GM19395 (cell line): ENCODE measurements around the gene CCDC169.

Experiments used
- ATAC-seq: cut with Tn5 transposase; IDR thresholded peaks from one replicate; pipeline ENCODE4 v1.9.1; 2021; ENCODE audit warnings: mild to moderate bottlenecking, moderate library complexity; ENCODE audit not compliant: unreplicated experiment

CCDC169 gene

GRCh38 chr13:36244990-36245389 is 52.6 kb downstream of the CCDC169 start:
- ATAC-seq = no peak

- no peak for ATAC-seq
These were observed 53.5 kb downstream of the CCDC169 start for GRCh38 chr13:36244073-36244472.

DNA sequence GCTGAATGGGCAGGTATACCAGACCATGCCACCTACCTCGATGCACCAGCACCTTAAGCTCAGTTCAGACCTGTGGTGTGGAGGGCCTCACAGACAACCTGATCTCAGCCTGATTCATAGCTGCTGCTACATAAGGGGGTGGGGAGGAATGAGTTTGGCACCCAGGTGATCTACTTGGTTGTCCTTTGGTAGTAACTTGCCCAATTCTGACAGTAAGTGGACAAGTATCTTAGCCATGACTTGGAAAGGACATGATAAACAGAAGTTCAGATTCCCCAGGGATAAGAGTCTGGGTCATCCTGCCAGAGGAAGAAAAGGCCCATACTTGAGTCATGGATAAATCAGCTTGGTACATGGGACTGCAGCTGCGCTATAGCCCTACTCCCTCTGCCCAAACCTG is 54.9 kb downstream of the CCDC169 start:
- ATAC-seq = no peak

GRCh38 chr13:36231236-36231635 is 66.4 kb downstream of the CCDC169 start:
- no peak for ATAC-seq

- ATAC-seq = no peak
These were observed 72.9 kb downstream of the CCDC169 start for GRCh38 chr13:36224730-36225129.

DNA sequence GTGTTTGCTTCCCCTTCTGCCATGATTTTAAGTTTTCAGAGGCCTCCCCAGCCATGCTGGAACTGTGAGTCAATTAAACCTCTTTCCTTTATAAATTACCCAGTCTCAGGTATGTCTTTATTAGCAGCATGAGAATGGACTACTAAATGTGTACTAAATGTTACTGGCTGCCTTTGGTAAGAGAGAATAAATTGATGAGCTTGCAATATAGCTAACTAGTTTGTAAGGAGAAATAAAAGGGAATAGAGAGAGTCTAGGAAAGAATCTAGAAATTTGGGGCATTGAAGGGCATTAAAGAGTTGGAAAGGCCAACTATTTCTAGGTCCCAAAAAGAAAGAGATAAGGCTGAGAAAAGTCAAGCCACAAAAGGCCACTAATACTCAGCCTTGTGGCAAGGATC is 77.7 kb downstream of the CCDC169 start:
- ATAC-seq = no peak

GRCh38 chr13:36217456-36217855 is 80.2 kb downstream of the CCDC169 start:
- no peak for ATAC-seq

DNA sequence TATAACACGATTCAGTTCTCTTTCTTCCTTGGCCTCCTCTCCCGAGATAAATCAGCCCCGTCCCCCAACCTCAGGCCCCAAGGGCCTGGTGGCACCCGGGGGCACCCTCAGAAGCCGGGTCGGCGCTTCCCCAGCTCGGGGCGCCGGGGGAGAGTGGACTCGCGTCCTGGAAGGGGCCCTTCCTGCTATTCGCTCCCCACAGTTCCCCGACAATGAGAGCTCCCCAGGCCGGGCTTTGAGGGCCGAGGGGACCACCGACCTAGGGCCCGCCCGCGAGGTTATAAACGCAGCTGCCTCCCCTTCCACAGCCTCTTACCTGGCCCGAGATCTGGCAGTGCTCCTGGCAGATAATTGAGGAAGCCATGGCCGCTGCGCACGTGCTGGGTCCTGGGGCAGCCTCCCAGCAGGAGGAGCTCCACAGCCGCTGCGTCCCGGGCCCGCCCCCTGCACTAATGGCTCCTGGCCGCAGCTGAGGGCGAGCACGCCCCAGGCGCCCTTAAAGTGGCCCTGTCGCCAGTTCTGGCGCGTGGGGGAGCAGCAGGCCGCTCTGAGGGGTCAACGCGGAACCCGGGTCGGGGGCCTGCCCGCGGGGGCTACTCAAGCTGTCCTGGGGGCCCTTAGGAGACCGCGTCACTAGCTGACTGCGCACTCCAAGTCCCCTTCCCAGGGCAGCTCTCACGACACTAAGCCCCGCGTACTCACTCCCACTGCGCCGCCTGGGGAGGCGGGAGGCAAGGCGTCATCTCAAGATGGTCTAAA is 83.3 kb downstream of the CCDC169 start, which contains the start of gene SOHLH2:
Gene SOHLH2 (minus strand): TSS at position 394 of the 759 bp plus-strand sequence. CDS start 30 bp downstream, at position 364.
- ATAC-seq = no peak

GRCh38 chr13:36212789-36213188 is 84.8 kb downstream of the CCDC169 start:
- ATAC-seq = no peak

DNA sequence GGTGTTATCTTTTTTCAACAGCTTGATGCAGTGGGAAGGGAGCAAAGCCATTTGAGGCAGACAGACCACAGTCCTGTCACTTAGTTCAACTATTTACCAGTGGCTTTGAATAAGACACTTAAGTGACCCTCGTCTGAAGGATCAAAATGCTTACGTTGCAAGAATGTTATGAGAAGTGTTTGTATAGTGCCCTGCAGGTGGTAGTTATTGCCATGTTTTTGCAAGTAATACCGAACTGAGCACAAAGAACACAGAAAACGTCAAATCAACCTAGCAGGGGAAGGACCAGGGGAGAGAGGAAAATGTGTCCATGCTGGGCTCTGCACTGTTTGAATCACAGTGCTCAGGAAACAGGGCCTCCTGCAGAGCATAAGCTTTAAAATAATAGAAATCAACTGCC is 86.0 kb downstream of the CCDC169 start:
- ATAC-seq = no peak

DNA sequence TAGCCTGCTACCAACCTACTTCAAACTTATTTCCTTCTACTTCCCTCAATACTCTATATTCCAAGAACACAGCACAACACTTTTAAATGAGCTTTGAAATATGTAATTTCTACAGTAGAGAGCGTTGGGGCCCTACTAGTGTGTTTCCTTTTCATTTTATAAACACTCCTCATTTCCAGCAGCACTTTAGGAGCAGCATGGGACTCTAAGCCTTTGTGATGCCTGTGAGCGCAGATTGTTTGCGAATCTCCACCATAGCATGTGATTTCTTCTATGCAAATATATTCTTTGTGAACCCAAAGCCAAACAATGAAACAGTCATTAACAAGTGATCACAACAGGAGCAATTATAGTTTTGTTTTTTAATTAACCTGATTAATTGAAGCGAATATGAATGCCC is 86.9 kb downstream of the CCDC169 start:
- ATAC-seq = no peak

DNA sequence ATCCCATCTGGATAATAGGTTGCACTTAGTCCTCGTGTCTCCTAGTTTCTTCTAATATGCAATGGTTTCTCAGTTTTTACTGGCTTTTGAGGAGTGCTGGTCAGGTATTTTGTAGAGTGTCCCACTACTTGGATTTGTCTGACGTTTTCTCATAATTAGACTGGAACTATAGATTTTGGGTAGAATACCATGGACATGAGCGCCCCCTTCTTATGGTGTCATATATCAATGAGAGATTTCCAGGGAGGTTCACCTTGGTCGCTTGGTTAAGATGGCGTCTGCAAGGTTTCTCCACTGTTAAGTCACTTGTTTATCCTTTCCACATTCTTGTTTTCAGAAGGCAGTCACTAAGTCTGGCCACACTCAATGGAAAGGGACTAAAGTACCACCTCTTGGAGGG is 89.9 kb downstream of the CCDC169 start:
- ATAC-seq = no peak

DNA sequence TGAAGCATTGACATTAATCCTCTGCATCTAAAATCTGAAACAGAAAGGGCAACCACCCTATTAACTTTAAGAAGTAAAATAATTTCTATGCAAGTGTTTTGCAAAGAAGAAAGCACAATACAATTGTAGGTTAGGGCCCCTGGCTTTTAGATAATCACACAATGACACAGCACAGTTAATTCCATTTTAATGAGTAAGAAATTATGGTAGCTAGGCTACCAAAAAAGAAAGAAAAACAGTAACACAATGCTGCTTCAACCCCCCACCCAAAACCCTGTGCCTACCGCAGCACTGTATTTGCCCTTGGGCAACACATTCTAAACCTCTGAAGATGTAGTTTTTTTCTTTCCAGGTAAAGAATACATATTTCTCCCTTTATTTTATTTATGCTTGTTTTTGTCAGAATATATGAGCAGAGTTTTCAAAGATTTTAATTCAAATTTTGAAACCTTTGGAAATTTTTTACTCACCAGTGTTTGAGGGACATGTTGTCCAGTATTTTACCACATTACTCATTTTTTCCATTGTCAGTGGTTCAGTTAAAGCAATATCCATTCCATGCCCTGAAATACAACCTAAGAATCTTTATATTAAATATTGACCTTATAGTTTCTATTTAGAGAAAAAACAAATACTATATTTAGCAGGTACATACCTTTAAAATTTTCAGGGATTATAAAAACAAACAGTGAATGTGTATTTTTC is 104.3 kb downstream of the CCDC169 start:
- ATAC-seq = no peak

GRCh38 chr13:36192166-36192565 is 105.4 kb downstream of the CCDC169 start:
- no peak for ATAC-seq

GRCh38 chr13:36190771-36191170 is 106.8 kb downstream of the CCDC169 start:
- ATAC-seq = no peak

GRCh38 chr13:36188441-36188840 is 109.2 kb downstream of the CCDC169 start:
- no peak for ATAC-seq

- no peak for ATAC-seq
These were observed 113.7 kb downstream of the CCDC169 start for GRCh38 chr13:36183901-36184300.
